GM19463 (cell line): ENCODE measurements around the gene TUT4.
"Not testable (repeated sequence)": the region's sequence is repeated elsewhere in the genome, so short reads cannot be mapped to it uniquely, and the experiment has no call there.

Source experiments
- ATAC-seq: cut with Tn5 transposase; IDR thresholded peaks from one replicate; pipeline ENCODE4 v1.9.1; 2021; ENCODE audit warnings: mild to moderate bottlenecking, moderate library complexity; ENCODE audit not compliant: unreplicated experiment

Gene TUT4

GRCh38 chr1:52552505-52553361, at the start of gene TUT4:
TSS of gene TUT4 (minus strand) at chr1:52553092. CDS start at chr1:52526280, 26,812 bp downstream.
- ATAC-seq = peak; percentile 44

GRCh38 chr1:52601991-52602855, 49.3 kb upstream of the TUT4 start, which contains the start of gene GPX7:
TSS of gene GPX7 (plus strand) at chr1:52602371. CDS start at chr1:52602410, 39 bp downstream.
- peak; percentile 37 for ATAC-seq

GRCh38 chr1:52601519-52601918, 48.6 kb upstream of the TUT4 start:
- no peak for ATAC-seq

- ATAC-seq = no peak
These were observed 47.8 kb upstream of the TUT4 start for GRCh38 chr1:52600533-52601179.

GRCh38 chr1:52599236-52599635, 46.3 kb upstream of the TUT4 start:
- no peak for ATAC-seq

GRCh38 chr1:52598729-52599128, 45.8 kb upstream of the TUT4 start:
- no peak for ATAC-seq

- no peak for ATAC-seq
These were observed 45.0 kb upstream of the TUT4 start for GRCh38 chr1:52597912-52598311.

GRCh38 chr1:52595061-52595460, 42.2 kb upstream of the TUT4 start:
- no peak for ATAC-seq

GRCh38 chr1:52593495-52593894, 40.6 kb upstream of the TUT4 start:
- no peak for ATAC-seq

GRCh38 chr1:52592637-52593323, 39.9 kb upstream of the TUT4 start:
- no peak for ATAC-seq

- no peak for ATAC-seq
These were observed 37.4 kb upstream of the TUT4 start for GRCh38 chr1:52590266-52590665.

GRCh38 chr1:52588535-52588934, 35.6 kb upstream of the TUT4 start:
- no peak for ATAC-seq

GRCh38 chr1:52588027-52588426, 35.1 kb upstream of the TUT4 start:
- ATAC-seq = no peak

- ATAC-seq = no peak
These were observed 32.6 kb upstream of the TUT4 start for GRCh38 chr1:52585474-52585873.

- no peak for ATAC-seq
These were observed 29.3 kb upstream of the TUT4 start for GRCh38 chr1:52582116-52582696.

- no peak for ATAC-seq
These were observed 27.4 kb upstream of the TUT4 start for GRCh38 chr1:52580283-52580682.

GRCh38 chr1:52579415-52579814, 26.5 kb upstream of the TUT4 start:
- no peak for ATAC-seq

- ATAC-seq = not testable (repeated sequence)
These were observed 25.2 kb upstream of the TUT4 start for GRCh38 chr1:52578066-52578465.

GRCh38 chr1:52576074-52576473, 23.2 kb upstream of the TUT4 start:
- ATAC-seq = no peak

GRCh38 chr1:52574594-52574993, 21.7 kb upstream of the TUT4 start:
- ATAC-seq = no peak
